ENCODE data around the gene GAMT. TPM values are rescaled to one million over a fixed set of nuclear protein-coding genes. Genes with fewer than 3 reads are reported as not detected.

Gene GAMT
- 10 to 100 TPM; 19.1 to 20.8 TPM for total RNA-seq

GRCh38 chr19:1401138-1401888 lies at the start of gene GAMT:
GAMT (minus strand) TSS chr19:1401542; CDS start chr19:1401476, 66 bp downstream.

GRCh38 chr19:1449467-1450442 lies 48.4 kb upstream of the GAMT start, which contains the start of gene APC2:
APC2 (plus strand) TSS chr19:1450121; CDS start chr19:1453002, 2,881 bp downstream.

GRCh38 chr19:1438035-1438932 lies 36.9 kb upstream of the GAMT start, which contains the start of gene RPS15:
RPS15 (plus strand) TSS chr19:1438396; CDS start chr19:1438426, 30 bp downstream.

GRCh38 chr19:1407528-1408299 lies 6.4 kb upstream of the GAMT start, which contains the start of gene DAZAP1:
DAZAP1 (plus strand) TSS chr19:1407586; CDS start chr19:1407774, 188 bp downstream.

GRCh38 chr19:1383312-1384084 lies 17.8 kb downstream of the GAMT start, which contains the start of gene NDUFS7:
NDUFS7 (plus strand) TSS chr19:1383907; CDS start chr19:1383927, 20 bp downstream.

Other genes starting within 250 kb of the GAMT start
- 10 to 100 TPM; 95.4 to 95.8 TPM for gene SBNO2, start 227.3 kb downstream of the GAMT start, total RNA-seq
- 10 to 100 TPM; 73.7 to 77.1 TPM for gene STK11, start 195.8 kb downstream of the GAMT start, total RNA-seq
- gene CBARP, start 163.5 kb downstream of the GAMT start, total RNA-seq: under 1 TPM; 0.08 to 0.10 TPM
- 100 to 1,000 TPM; 156 TPM for gene ATP5F1D, start 159.8 kb downstream of the GAMT start, total RNA-seq
- 10 to 100 TPM; 60.2 to 62.3 TPM for gene MIDN, start 153.0 kb downstream of the GAMT start, total RNA-seq
- gene CIRBP, start 132.2 kb downstream of the GAMT start, total RNA-seq: 100 to 1,000 TPM; 220 to 233 TPM
- gene FAM174C, start 126.0 kb downstream of the GAMT start, total RNA-seq: 10 to 100 TPM; 50.5 to 51.2 TPM
- gene EFNA2, start 115.7 kb downstream of the GAMT start, total RNA-seq: not detected
- gene NDUFS7, start 17.6 kb downstream of the GAMT start, total RNA-seq: 10 to 100 TPM; 88.7 to 89.9 TPM
- 100 to 1,000 TPM; 185 to 188 TPM for gene DAZAP1, start 6.0 kb upstream of the GAMT start, total RNA-seq
- gene RPS15, start 36.9 kb upstream of the GAMT start, total RNA-seq: 1,000 to 10,000 TPM; 1,627 to 1,683 TPM
- under 1 TPM in 1 of 2 experiments, not detected in 1; 0.15 TPM for gene APC2, start 48.6 kb upstream of the GAMT start, total RNA-seq
- 10 to 100 TPM; 33.2 to 35.7 TPM for gene C19orf25, start 77.7 kb upstream of the GAMT start, total RNA-seq
- gene PCSK4, start 88.8 kb upstream of the GAMT start, total RNA-seq: 1 to 10 TPM; 2.9 to 4.5 TPM
- 1 to 10 TPM; 1.5 to 1.6 TPM for gene REEP6, start 89.6 kb upstream of the GAMT start, total RNA-seq
- 1 to 10 TPM; 5.0 to 8.1 TPM for gene ADAMTSL5, start 111.5 kb upstream of the GAMT start, total RNA-seq
- not detected for gene PLK5, start 122.5 kb upstream of the GAMT start, total RNA-seq
- gene MEX3D, start 166.8 kb upstream of the GAMT start, total RNA-seq: 10 to 100 TPM in 1 of 2 experiments, 1 to 10 TPM in 1; 9.6 to 10.0 TPM
- gene MBD3, start 191.3 kb upstream of the GAMT start, total RNA-seq: 10 to 100 TPM; 74.6 to 76.7 TPM
- 100 to 1,000 TPM; 151 to 175 TPM for gene UQCR11, start 203.9 kb upstream of the GAMT start, total RNA-seq

Data from activated naive CD4-positive, alpha-beta T cell treated with anti-CD3 and anti-CD28 coated beads, Interleukin-2, amount 10 ng/mL, durations not matched to agents 5 hours and 36 hours (primary cell).